Liver (tissue), 3 donors: ENCODE results near the gene IDH3A.

Experiments used
- CTCF ChIP-seq: fragments of 150-350 bp; IDR thresholded peaks from 2 replicates; pipeline ENCODE4 v1.5.1; 2017; ENCODE audit warnings: improper control_type of control experiment, low read depth, low read length; ENCODE audit not compliant: missing input control
- EGR1 ChIP-seq, 2 donors: IDR thresholded peaks; 2 replicates each; pipeline ENCODE4 v1.6.1; 2016 to 2018; ENCODE audit warnings: antibody characterized with exemption in 2 of 2, low read depth in 2 of 2
- RAD21 ChIP-seq, 2 donors: IDR thresholded peaks; 2 replicates each; pipeline ENCODE4 v1.6.1; 2016; ENCODE audit warnings: antibody characterized with exemption in 2 of 2, mild to moderate bottlenecking in 2 of 2
- REST ChIP-seq: IDR thresholded peaks from 2 replicates; pipeline ENCODE4 v1.6.1; 2016; ENCODE audit warnings: antibody characterized with exemption, mild to moderate bottlenecking
- RXRA ChIP-seq, 2 donors: IDR thresholded peaks; 2 replicates each; pipeline ENCODE4 v1.6.1; 2017 to 2018; ENCODE audit warnings: antibody characterized with exemption in 2 of 2, mild to moderate bottlenecking in 1 of 2
- TF ChIP-seq, protein P1 (sequence below): IDR thresholded peaks from 2 replicates; pipeline ENCODE4 v1.6.1; 2016; ENCODE audit warnings: antibody characterized with exemption
- donor health status: healthy.
- donor health status: healthy.

GRCh38 chr15:78130466-78131294, 18.5 kb upstream of the IDH3A start:
- TF ChIP-seq RAD21 (IDR thresholded peaks at IDR 0.05) = no peak
- TF ChIP-seq CTCF = no peak
- TF ChIP-seq, protein P1, sequence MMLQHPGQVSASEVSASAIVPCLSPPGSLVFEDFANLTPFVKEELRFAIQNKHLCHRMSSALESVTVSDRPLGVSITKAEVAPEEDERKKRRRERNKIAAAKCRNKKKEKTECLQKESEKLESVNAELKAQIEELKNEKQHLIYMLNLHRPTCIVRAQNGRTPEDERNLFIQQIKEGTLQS = no peak
- no peak for TF ChIP-seq REST
- no peak for TF ChIP-seq EGR1 (IDR thresholded peaks at IDR 0.05; ENCODE audit: low read depth in 2 of 2)
- TF ChIP-seq RXRA (IDR thresholded peaks at IDR 0.05) = no peak
